Effector memory CD8-positive, alpha-beta T cell (primary cell): ENCODE data around the gene GPR141.

Experiments used
- ATAC-seq: fragments of 150-1000 bp; cut with Tn5 transposase; replicated peaks from 2 replicates; pipeline ENCODE4 v1.10.0; 2021; ENCODE audit warnings: mild to moderate bottlenecking, moderate library complexity
- DNase-seq, 3 experiments: peaks; one replicate each; pipeline ENCODE4 v3.0.0; 2021
- H3K27ac Mint-ChIP-seq, 2 donors: one replicate each; pipeline ENCODE4 v1.8.0; 2022; ENCODE audit warnings: mild to moderate bottlenecking in 2 of 2, mixed read lengths in 2 of 2, moderate library complexity in 2 of 2
- H3K27me3 Mint-ChIP-seq, 2 donors: one replicate each; pipeline ENCODE4 v1.8.0; 2022; ENCODE audit warnings: mixed read lengths in 2 of 2
- H3K36me3 Mint-ChIP-seq: one replicate; pipeline ENCODE4 v1.8.0; 2022; ENCODE audit warnings: mild to moderate bottlenecking, moderate library complexity, mixed read lengths; ENCODE audit not compliant: insufficient read depth
- H3K4me1 Mint-ChIP-seq, 2 donors: one replicate each; pipeline ENCODE4 v1.8.0; 2022; ENCODE audit warnings: low read depth in 2 of 2, mixed read lengths in 2 of 2
- H3K4me3 Mint-ChIP-seq, 2 donors: one replicate each; pipeline ENCODE4 v1.8.0; 2022; ENCODE audit warnings: mild to moderate bottlenecking in 2 of 2, mixed read lengths in 2 of 2, moderate library complexity in 2 of 2
- H3K9me3 Mint-ChIP-seq, 2 donors: one replicate each; pipeline ENCODE4 v1.8.0; 2022; ENCODE audit warnings: mixed read lengths in 2 of 2

GPR141 gene

DNA sequence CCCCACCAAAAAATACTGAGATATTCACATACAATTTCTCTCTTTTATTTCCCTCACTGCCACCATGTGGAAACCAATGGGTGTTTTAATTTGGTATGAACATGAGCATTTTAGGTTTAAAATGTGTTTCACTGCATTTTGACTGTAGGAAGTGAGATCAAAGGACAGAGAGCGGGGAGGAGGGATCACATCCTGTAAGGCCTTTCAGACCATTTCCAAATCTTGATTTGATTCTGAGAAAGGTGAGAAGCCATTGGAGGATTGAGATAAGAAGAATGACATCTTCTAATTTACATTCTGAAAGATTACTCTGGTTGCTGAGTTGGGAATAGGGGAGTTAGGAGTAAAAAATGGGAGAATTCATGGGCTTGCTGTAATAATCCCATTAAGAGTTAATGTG is 42.5 kb downstream of the GPR141 start:
- ATAC-seq (no peak), DNase-seq (no peak)
- Mint-ChIP-seq H3K27ac (peak overlapping the region in 1 of 2 donors; percentile 54), H3K27me3 (peaks cover 0 to 16% of the 10 kb centered on the region in 2 donors), H3K4me1 (peaks cover 10 to 25% of the 10 kb centered on the region in 2 donors), H3K4me3 (peak overlapping the region in 1 of 2 donors; percentile 5), H3K36me3 (no peaks in the 10 kb centered on the region), H3K9me3 (no peaks in the 10 kb centered on the region)

- ATAC-seq (no peak), DNase-seq (no peak)
- peaks cover 13 to 28% of the 10 kb centered on the region in 2 donors for H3K4me1 Mint-ChIP-seq
- peaks cover 3% of the 10 kb centered on the region for H3K36me3 Mint-ChIP-seq
- peak overlapping the region in 1 of 2 donors; percentile 4 for H3K27ac Mint-ChIP-seq
- no peaks in the 10 kb centered on the region for H3K9me3 Mint-ChIP-seq
- peaks cover 9 to 16% of the 10 kb centered on the region in 2 donors for H3K27me3 Mint-ChIP-seq
- no peak overlapping the region for H3K4me3 Mint-ChIP-seq
Measured at GRCh38 chr7:37728747-37729146, 45.2 kb downstream of the GPR141 start.

- DNase-seq (no peak), ATAC-seq (no peak)
- peaks cover 3% of the 10 kb centered on the region for H3K36me3 Mint-ChIP-seq
- H3K9me3 Mint-ChIP-seq, result no peaks in the 10 kb centered on the region
- H3K4me1 Mint-ChIP-seq, result peaks cover 13 to 28% of the 10 kb centered on the region in 2 donors
- H3K27ac Mint-ChIP-seq, result peak overlapping the region in 1 of 2 donors; percentile 4
- H3K27me3 Mint-ChIP-seq, result peaks cover 9 to 16% of the 10 kb centered on the region in 2 donors
- H3K4me3 Mint-ChIP-seq, result no peak overlapping the region
Measured at GRCh38 chr7:37729181-37729580, 45.6 kb downstream of the GPR141 start.

DNA sequence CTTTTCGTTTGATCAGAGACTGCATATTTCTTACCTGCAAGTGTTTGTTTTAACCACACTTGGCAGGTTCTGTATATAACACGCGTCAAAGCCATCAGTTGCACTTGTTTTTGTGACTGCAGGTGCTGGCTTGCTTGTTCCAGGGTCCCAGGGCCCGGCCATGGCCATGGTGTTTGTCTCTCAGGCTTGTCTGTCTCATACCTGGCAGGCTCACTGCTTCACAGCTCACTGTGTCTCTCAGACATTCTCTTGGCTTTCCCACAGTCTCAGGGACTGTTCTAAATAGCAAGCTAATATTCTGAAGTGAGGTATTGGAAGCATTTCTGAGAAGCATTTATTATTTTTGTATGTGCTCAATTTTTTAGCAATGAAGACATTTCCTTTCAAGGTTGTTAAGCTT is 46.9 kb downstream of the GPR141 start:
- H3K4me3 Mint-ChIP-seq, result no peak overlapping the region
- H3K36me3 Mint-ChIP-seq, result peaks cover 3% of the 10 kb centered on the region
- H3K27ac Mint-ChIP-seq, result peak overlapping the region in 1 of 2 donors; percentile 85

DNA sequence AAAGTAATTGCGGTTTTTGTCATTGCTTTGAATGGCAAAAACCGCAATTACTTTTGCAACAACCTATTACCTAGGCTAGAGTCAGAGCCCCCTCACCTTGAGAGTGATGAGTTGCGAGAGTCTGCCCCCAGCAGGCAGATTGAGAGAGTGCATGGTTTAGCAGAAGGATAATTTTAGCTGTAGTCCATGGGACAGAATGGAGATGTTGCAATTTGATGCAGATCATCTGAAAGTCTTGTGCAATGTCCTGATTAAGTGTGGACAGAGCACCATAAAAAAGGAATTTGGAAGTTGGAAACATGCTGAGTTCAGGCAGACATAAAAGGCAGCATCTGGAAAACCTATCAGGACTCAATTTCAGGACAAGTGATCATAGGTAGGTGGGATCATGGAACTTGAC is 48.7 kb downstream of the GPR141 start:
- Mint-ChIP-seq H3K4me1 (peaks cover 12 to 22% of the 10 kb centered on the region in 2 donors), H3K27ac (peak overlapping the region in 1 of 2 donors; percentile 1), H3K9me3 (no peaks in the 10 kb centered on the region), H3K4me3 (no peak overlapping the region), H3K27me3 (peaks cover 9 to 16% of the 10 kb centered on the region in 2 donors), H3K36me3 (peaks cover 3% of the 10 kb centered on the region)
- peak; percentile 2 to 30 (median 4) for DNase-seq
- peak; percentile 73 for ATAC-seq

More for the DNA sequence above, 46.9 kb downstream of the GPR141 start:
- H3K4me1 Mint-ChIP-seq, result peaks cover 13 to 28% of the 10 kb centered on the region in 2 donors
- ATAC-seq (no peak), DNase-seq (no peak)
- H3K27me3 Mint-ChIP-seq, result peaks cover 9 to 16% of the 10 kb centered on the region in 2 donors
- no peaks in the 10 kb centered on the region for H3K9me3 Mint-ChIP-seq

- no peak for ATAC-seq
- H3K4me1 Mint-ChIP-seq, result peaks cover 11 to 20% of the 10 kb centered on the region in 2 donors
- no peak for DNase-seq
- peak overlapping the region in 1 of 2 donors; percentile 1 for H3K27ac Mint-ChIP-seq
- peaks cover 3% of the 10 kb centered on the region for H3K36me3 Mint-ChIP-seq
- H3K27me3 Mint-ChIP-seq, result peaks cover 9 to 12% of the 10 kb centered on the region in 2 donors
- H3K4me3 Mint-ChIP-seq, result no peak overlapping the region
- H3K9me3 Mint-ChIP-seq, result no peaks in the 10 kb centered on the region
Measured at GRCh38 chr7:37732888-37733287, 49.3 kb downstream of the GPR141 start.

DNA sequence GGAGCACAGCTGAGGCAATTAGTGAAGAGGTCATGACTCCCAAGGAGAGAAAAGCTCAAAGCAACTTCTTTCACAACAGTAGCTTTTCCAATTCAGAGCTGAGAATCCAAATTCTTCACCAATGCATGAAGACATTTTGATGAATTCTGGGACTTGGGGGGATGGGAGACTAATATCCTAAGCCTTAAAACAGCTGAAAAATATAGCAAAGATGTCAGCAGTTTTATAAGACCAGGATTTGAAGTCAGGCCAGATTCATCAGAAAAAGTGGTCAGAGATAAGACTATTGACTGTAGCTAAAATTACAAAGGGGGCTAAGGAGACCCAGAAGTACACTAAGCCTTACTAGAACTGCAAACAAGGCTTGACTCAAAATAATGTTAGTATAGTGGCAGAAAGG is 51.6 kb downstream of the GPR141 start:
- no peaks in the 10 kb centered on the region for H3K9me3 Mint-ChIP-seq
- ATAC-seq, result no peak

DNA sequence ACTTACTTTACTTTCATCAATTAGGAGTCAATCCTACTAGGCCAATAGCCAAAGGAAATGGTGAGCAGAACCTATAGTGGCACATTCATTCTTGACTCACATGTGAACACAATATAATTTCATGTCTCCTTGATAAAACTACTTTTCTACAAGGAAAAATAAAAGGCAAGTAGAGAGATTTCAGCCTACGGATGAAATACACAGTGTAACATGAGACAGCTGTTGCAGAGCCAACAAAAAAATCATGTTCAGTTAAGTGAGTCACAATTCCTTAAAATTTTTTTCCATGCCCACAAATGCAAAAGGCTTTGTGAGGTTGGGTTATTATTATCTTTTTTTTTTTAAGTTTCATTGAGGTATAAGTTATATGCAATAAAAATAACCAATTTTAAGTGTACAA is 54.8 kb downstream of the GPR141 start:
- Mint-ChIP-seq H3K27ac (no peak overlapping the region), H3K27me3 (no peaks in the 10 kb centered on the region), H3K4me3 (no peak overlapping the region), H3K36me3 (peaks cover 3% of the 10 kb centered on the region), H3K9me3 (no peaks in the 10 kb centered on the region), H3K4me1 (no peaks in the 10 kb centered on the region)
- DNase-seq (no peak), ATAC-seq (no peak)

More for the DNA sequence above, 51.6 kb downstream of the GPR141 start:
- no peak for DNase-seq
- H3K27me3 Mint-ChIP-seq, result peaks cover 0 to 9% of the 10 kb centered on the region in 2 donors
- H3K4me1 Mint-ChIP-seq, result peaks cover 3 to 7% of the 10 kb centered on the region in 2 donors
- H3K4me3 Mint-ChIP-seq, result no peak overlapping the region
- H3K27ac Mint-ChIP-seq, result no peak overlapping the region
- H3K36me3 Mint-ChIP-seq, result peaks cover 3% of the 10 kb centered on the region

DNA sequence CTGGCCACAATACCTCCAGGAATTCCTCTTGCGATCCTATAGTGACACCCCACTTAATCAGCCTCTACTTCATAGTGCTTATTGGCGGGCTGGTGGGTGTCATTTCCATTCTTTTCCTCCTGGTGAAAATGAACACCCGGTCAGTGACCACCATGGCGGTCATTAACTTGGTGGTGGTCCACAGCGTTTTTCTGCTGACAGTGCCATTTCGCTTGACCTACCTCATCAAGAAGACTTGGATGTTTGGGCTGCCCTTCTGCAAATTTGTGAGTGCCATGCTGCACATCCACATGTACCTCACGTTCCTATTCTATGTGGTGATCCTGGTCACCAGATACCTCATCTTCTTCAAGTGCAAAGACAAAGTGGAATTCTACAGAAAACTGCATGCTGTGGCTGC is 56.8 kb downstream of the GPR141 start:
- Mint-ChIP-seq H3K4me3 (no peak overlapping the region), H3K9me3 (no peaks in the 10 kb centered on the region), H3K27ac (no peak overlapping the region), H3K4me1 (peaks cover 0 to 4% of the 10 kb centered on the region in 2 donors), H3K36me3 (no peaks in the 10 kb centered on the region), H3K27me3 (no peaks in the 10 kb centered on the region)
- ATAC-seq, result no peak
- no peak for DNase-seq

DNA sequence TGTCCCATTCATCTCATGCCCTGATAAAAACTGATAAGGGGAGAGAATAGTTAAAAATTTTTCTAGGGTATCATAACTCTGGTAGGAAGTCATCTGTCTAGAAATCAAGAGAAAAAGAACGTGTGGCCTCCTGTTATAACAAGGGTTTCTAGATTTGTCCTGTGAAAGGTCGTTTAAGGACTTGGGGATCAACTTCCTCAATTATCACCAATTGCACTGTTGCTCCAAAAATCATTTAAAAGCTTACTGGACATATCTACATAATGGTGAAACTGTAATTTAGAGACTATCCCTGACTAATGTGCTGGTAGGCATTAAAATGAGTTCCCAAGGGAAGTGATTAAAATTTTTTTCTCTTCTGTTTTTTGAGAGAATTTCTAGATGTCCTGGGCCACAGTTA is 58.2 kb downstream of the GPR141 start:
- Mint-ChIP-seq H3K27me3 (peaks cover 0 to 1% of the 10 kb centered on the region in 2 donors), H3K4me1 (peaks cover 0 to 4% of the 10 kb centered on the region in 2 donors), H3K27ac (no peak overlapping the region), H3K36me3 (no peaks in the 10 kb centered on the region), H3K4me3 (no peak overlapping the region), H3K9me3 (no peaks in the 10 kb centered on the region)
- no peak for DNase-seq
- no peak for ATAC-seq

- H3K4me3 Mint-ChIP-seq, result no peak overlapping the region
- no peaks in the 10 kb centered on the region for H3K9me3 Mint-ChIP-seq
- H3K4me1 Mint-ChIP-seq, result peaks cover 4 to 15% of the 10 kb centered on the region in 2 donors
- no peaks in the 10 kb centered on the region for H3K36me3 Mint-ChIP-seq
- ATAC-seq, result no peak
- no peak for DNase-seq
- peak overlapping the region in 1 of 2 donors; percentile 23 for H3K27ac Mint-ChIP-seq
- H3K27me3 Mint-ChIP-seq, result peaks cover 5 to 9% of the 10 kb centered on the region in 2 donors
Measured at GRCh38 chr7:37751096-37751495, 67.5 kb downstream of the GPR141 start.

DNA sequence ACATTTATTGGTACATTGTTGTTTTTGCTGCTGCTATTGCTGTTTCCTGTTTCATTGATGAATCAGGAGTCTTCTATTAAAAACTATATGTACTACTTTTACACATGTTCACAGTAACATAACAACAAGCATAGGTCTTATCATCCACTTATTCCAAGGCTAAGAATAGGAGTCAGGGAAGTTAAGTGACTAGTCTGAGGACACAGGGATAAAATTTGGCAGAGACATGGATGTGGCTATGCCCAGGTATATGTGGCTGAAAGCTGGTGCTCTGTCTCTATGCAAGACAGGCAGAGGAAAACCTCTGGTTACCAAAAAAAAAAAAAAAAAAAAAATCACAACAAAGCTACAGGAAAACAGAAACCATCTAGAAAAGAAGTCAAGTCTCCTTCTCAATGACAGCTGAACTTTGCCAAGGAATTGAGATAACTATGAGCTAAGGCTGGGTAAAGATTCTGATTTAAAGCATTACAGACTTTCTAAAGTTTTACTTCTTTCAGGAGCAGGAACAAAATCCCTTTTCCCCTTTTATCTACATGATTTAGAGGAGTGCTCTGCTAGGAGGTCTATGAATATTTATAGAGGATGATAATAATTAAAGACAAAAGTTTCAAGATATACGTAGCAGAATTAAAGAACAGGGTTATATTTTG is 70.0 kb downstream of the GPR141 start:
- DNase-seq, result no peak
- peaks cover 7 to 10% of the 10 kb centered on the region in 2 donors for H3K27me3 Mint-ChIP-seq
- H3K4me3 Mint-ChIP-seq, result no peak overlapping the region
- H3K36me3 Mint-ChIP-seq, result no peaks in the 10 kb centered on the region
- ATAC-seq, result no peak
- peaks cover 6 to 15% of the 10 kb centered on the region in 2 donors for H3K4me1 Mint-ChIP-seq
- H3K9me3 Mint-ChIP-seq, result no peaks in the 10 kb centered on the region
- H3K27ac Mint-ChIP-seq, result peak overlapping the region in 1 of 2 donors; percentile 22

- H3K27ac Mint-ChIP-seq, result peak overlapping the region; percentile 10 to 50
- H3K36me3 Mint-ChIP-seq, result no peaks in the 10 kb centered on the region
- peaks cover 5 to 7% of the 10 kb centered on the region in 2 donors for H3K27me3 Mint-ChIP-seq
- H3K9me3 Mint-ChIP-seq, result no peaks in the 10 kb centered on the region
- H3K4me3 Mint-ChIP-seq, result peak overlapping the region in 1 of 2 donors; percentile 7
- H3K4me1 Mint-ChIP-seq, result peaks cover 6 to 10% of the 10 kb centered on the region in 2 donors
- DNase-seq (no peak), ATAC-seq (no peak)
Measured at GRCh38 chr7:37756797-37757551, 73.4 kb downstream of the GPR141 start.
